NK-92 (cell line): Measurements from ENCODE around the gene STH.
"Not testable (repeated sequence)": the region's sequence is repeated elsewhere in the genome, so short reads cannot be mapped to it uniquely, and the experiment has no call there.

Experiments
- DNase-seq: peaks from one replicate; lab custom pipeline; 2025; ENCODE audit not compliant: unreplicated experiment; lab: John Stamatoyannopoulos, UW

The STH gene

GRCh38 chr17:45998987-45999899, at the start of gene STH:
Gene STH (plus strand): TSS chr17:45999250. CDS start chr17:45999280, 30 bp downstream.
- DNase-seq = no peak

- no peak for DNase-seq
Measured at GRCh38 chr17:45949755-45950320, 49.2 kb upstream of the STH start.

- DNase-seq = no peak
Measured at GRCh38 chr17:45950888-45951287, 48.2 kb upstream of the STH start.

- DNase-seq = no peak
Measured at GRCh38 chr17:45951403-45951802, 47.6 kb upstream of the STH start.

GRCh38 chr17:45951941-45952340, 47.1 kb upstream of the STH start:
- no peak for DNase-seq

GRCh38 chr17:45952814-45953320, 46.2 kb upstream of the STH start:
- DNase-seq = no peak

GRCh38 chr17:45953561-45953960, 45.5 kb upstream of the STH start:
- DNase-seq = no peak

GRCh38 chr17:45954914-45955313, 44.1 kb upstream of the STH start:
- DNase-seq = no peak

- DNase-seq = no peak
Measured at GRCh38 chr17:45955326-45955725, 43.7 kb upstream of the STH start.

GRCh38 chr17:45956090-45956489, 43.0 kb upstream of the STH start:
- no peak for DNase-seq

- not testable (repeated sequence) for DNase-seq
Measured at GRCh38 chr17:45956746-45957145, 42.3 kb upstream of the STH start.

GRCh38 chr17:45958307-45958706, 40.7 kb upstream of the STH start:
- no peak for DNase-seq

GRCh38 chr17:45958994-45959665, 39.9 kb upstream of the STH start:
- DNase-seq = no peak

- no peak for DNase-seq
Measured at GRCh38 chr17:45960311-45960710, 38.7 kb upstream of the STH start.

GRCh38 chr17:45961206-45961605, 37.8 kb upstream of the STH start:
- no peak for DNase-seq

- DNase-seq = no peak
Measured at GRCh38 chr17:45962221-45962972, 36.7 kb upstream of the STH start.

GRCh38 chr17:45963283-45963682, 35.8 kb upstream of the STH start:
- DNase-seq = no peak

GRCh38 chr17:45963889-45964288, 35.2 kb upstream of the STH start:
- DNase-seq = no peak

- DNase-seq = no peak
Measured at GRCh38 chr17:45964634-45965033, 34.4 kb upstream of the STH start.

- no peak for DNase-seq
Measured at GRCh38 chr17:45965812-45966211, 33.2 kb upstream of the STH start.
